ENCODE data around the gene CARD19. TPM values are rescaled to one million over a fixed set of nuclear protein-coding genes. Genes with fewer than 3 reads are reported as not detected.

The CARD19 gene
- total RNA-seq, 4 donors from 2014 or later: 37.0 to 61.8 (median 49.1) TPM

GRCh38 chr9:93079371-93079770 lies 16.6 kb upstream of the CARD19 start:
- no peak for DNase-seq
- no peaks in the 10 kb centered on the region for H3K27me3 ChIP-seq
- no peak overlapping the region for H3K4me3 ChIP-seq (replicated peaks in 1 of 3)
- peaks cover 7 to 10% of the 10 kb centered on the region in 2 donors for H3K4me1 ChIP-seq
- TF ChIP-seq CTCF (IDR thresholded peaks at IDR 0.05) (no peak), POLR2A (IDR thresholded peaks at IDR 0.05) (no peak)
- 87 to 90% methylated on average over 12 to 13 of the region's 13 CpGs for WGBS, 2 donors
- no peak overlapping the region for H3K27ac ChIP-seq
- H3K36me3 ChIP-seq: no peaks in the 10 kb centered on the region
- H3K9me3 ChIP-seq: no peaks in the 10 kb centered on the region
- intact Hi-C loops (cut with DNase I): no loop called here

GRCh38 chr9:93080406-93080805 lies 15.6 kb upstream of the CARD19 start:
- H3K27ac ChIP-seq: no peak overlapping the region
- no peaks in the 10 kb centered on the region for H3K9me3 ChIP-seq
- no peak overlapping the region for H3K4me3 ChIP-seq (replicated peaks in 1 of 3)
- no peak for DNase-seq
- intact Hi-C loops (cut with DNase I): no loop called here
- TF ChIP-seq CTCF (IDR thresholded peaks at IDR 0.05) (no peak), POLR2A (IDR thresholded peaks at IDR 0.05) (no peak)
- 91 to 94% methylated on average over 9 of the region's 9 CpGs for WGBS, 2 donors
- no peaks in the 10 kb centered on the region for H3K36me3 ChIP-seq
- H3K27me3 ChIP-seq: no peaks in the 10 kb centered on the region
- peaks cover 7 to 10% of the 10 kb centered on the region in 2 donors for H3K4me1 ChIP-seq

GRCh38 chr9:93081081-93081529 lies 14.9 kb upstream of the CARD19 start:
- Histone ChIP-seq H3K27ac (no peak overlapping the region), H3K9me3 (no peaks in the 10 kb centered on the region), H3K4me1 (peaks cover 7 to 10% of the 10 kb centered on the region in 2 donors), H3K36me3 (no peaks in the 10 kb centered on the region), H3K27me3 (no peaks in the 10 kb centered on the region), H3K4me3 (replicated peaks in 1 of 3) (no peak overlapping the region)
- TF ChIP-seq POLR2A (IDR thresholded peaks at IDR 0.05) (no peak), CTCF (IDR thresholded peaks at IDR 0.05) (no peak)
- WGBS, 2 donors: 90 to 94% methylated on average over 10 of the region's 10 CpGs
- peak in 1 of 2 donors; percentile 2 for DNase-seq
- intact Hi-C loops (cut with DNase I): no loop called here

GRCh38 chr9:93081931-93082330 lies 14.1 kb upstream of the CARD19 start:
- Histone ChIP-seq H3K4me1 (peaks cover 7 to 10% of the 10 kb centered on the region in 2 donors), H3K27me3 (no peaks in the 10 kb centered on the region), H3K9me3 (no peaks in the 10 kb centered on the region), H3K27ac (no peak overlapping the region), H3K4me3 (replicated peaks in 1 of 3) (no peak overlapping the region), H3K36me3 (no peaks in the 10 kb centered on the region)
- no peak for DNase-seq
- 93 to 94% methylated on average over 3 of the region's 3 CpGs for WGBS, 2 donors
- TF ChIP-seq POLR2A (IDR thresholded peaks at IDR 0.05) (no peak), CTCF (IDR thresholded peaks at IDR 0.05) (no peak)
- intact Hi-C loops (cut with DNase I): no loop called here

GRCh38 chr9:93082841-93083411 lies 13.1 kb upstream of the CARD19 start:
- Histone ChIP-seq H3K27me3 (no peaks in the 10 kb centered on the region), H3K9me3 (no peaks in the 10 kb centered on the region), H3K36me3 (no peaks in the 10 kb centered on the region), H3K4me3 (replicated peaks in 1 of 3) (no peak overlapping the region), H3K4me1 (peaks cover 7 to 10% of the 10 kb centered on the region in 2 donors), H3K27ac (no peak overlapping the region)
- intact Hi-C loops (cut with DNase I): no loop called here
- no peak for TF ChIP-seq POLR2A (IDR thresholded peaks at IDR 0.05)
- TF ChIP-seq CTCF (IDR thresholded peaks at IDR 0.05): no peak
- WGBS, 2 donors: 52 to 68% methylated on average over 14 to 17 of the region's 18 CpGs
- DNase-seq: peak in 1 of 2 donors; percentile 4
